Measurements from ENCODE around the gene REXO4.
"Not testable (repeated sequence)": the region's sequence is repeated elsewhere in the genome, so short reads cannot be mapped to it uniquely, and the experiment has no call there.

REXO4 gene

DNA sequence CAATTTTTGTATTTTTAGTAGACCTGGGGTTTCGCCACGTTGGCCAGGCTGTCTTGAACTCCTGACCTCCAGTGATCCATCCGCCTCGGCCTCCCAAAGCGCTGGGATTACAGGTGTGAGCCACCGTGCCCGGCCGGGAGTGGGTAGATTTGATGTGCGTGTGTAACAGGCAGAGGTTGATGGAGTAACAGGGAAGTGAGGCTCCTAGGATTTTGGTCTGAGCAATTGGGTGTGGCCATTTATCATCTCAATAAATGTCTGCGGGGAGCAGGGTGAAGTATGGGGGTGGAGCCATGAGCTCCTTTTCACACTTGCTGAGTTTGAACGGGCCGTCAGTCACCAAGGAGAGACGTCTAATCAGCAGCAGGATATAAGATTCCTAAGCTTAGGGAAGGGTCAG is 1.2 kb upstream of the REXO4 start:
- DNase-seq: no peak

DNA sequence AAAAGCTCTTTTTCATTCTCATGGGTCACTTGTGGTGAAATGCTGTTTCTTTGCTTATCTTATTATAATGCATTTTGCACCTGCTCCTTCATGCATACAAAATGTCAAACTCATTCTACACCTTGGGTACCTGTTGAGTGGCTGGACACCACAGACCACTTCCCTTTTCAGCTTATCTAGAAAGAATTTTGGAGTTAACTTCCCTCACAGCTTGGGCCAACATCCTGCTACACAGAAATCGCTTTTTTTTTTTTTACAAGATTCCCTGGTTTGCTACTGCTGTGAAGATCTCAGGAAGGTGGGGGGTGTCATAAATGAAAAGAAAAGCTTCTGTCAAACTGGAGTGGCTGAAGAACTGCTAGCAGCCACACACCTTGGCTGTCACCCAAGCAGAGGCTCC is 2.6 kb downstream of the REXO4 start:
- DNase-seq: no peak

- DNase-seq: no peak
Observed at GRCh38 chr9:133408042-133408441, 9.8 kb downstream of the REXO4 start.

DNA sequence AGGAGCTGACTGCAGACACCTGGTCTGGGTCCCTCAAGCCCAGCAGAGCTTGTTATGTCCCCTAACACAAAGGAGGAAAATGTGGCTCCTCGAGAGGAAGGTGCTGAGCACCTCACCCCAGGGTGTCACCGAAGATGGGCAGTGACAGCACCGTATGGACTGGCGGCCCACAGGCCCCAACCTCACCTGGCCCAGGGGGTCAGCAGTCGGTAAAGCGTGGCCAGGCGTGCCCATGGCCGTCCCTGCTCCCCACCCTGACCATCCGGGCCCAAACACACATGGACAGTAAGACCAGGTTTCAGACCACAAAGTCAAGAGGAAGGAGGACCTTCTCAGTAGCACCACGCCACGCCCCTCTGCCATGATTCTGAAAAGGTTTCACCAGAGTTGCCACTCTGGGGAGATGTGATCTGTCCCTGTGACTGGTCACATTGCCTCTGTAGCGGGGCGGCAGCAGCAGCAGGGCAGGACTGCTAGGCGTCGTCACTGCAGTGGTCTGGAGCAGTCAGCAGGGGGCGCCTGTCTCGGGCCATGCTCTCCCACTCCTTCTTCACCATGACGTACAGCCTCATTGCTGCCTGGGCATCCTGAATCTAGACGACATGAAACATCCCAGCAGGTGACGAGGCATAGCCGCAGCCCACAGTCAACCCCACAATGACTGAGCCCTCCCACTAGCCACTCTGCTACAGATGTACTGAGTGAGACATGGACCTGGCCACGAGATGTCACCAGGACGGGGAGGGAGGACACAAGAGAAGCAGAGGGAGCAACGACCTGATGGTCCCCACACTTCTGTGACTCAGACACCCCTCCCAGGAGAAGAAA is 11.1 kb downstream of the REXO4 start:
- peak; percentile 70 to 86 for DNase-seq

- DNase-seq: no peak
Observed at GRCh38 chr9:133405508-133406438, 12.0 kb downstream of the REXO4 start.

DNA sequence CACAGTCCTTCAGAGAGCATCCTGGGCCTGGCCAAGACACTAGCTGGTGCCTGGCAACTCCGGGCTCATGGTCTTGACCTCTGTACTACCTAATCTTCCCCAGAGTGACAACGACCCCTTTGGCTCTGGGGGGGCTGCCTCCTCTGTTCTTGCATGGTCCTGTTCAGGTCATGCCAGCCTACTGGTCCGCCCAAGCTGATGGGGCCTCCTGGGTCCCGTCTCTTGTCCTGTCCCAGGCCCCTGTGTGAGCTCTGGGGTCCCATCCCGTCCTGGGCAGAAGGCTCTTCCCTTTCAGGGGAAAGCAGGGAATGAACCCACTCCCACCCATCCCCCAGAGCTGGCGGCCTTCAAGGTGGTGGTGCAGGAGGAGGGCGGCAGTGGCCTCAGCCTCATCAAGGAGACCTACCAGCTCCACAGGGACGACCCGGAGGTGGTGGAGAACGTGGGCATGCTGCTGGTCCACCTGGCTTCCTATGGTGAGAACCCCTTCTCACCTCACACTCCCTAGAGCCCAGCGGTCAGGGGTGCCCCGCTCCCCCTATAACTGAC is 13.3 kb downstream of the REXO4 start:
- DNase-seq: no peak

DNA sequence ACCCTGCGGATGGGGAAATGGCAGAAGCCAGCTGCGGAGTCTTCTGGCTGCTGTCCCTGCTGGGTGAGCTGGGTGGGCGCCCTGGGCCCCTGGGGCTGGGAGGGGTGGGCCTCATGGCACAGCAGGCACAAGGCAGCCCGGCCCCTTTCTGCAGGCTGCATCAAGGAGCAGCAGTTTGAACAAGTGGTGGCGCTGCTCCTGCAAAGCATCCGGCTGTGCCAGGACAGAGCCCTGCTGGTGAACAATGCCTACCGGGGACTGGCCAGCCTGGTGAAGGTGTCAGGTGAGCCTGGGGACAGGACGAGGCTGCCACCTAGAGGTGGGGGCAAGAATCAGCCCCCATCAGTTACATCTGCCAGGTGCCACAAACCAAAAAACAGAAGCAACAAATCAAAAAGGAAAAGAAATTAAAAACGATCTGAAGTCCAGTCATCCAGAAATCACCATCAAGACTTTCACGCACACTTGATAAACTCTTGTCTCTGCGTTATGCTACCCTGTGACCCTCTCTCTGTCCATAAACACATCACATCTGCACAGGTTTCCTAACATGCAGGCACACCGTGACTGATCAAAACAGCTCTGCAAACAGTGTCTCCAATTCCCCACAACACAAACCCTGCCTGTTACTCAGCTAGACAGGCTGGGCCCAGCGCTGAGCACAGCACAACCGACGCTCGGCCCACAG is 13.9 kb downstream of the REXO4 start:
- DNase-seq: peak in 1 of 2 donors; percentile 11

DNA sequence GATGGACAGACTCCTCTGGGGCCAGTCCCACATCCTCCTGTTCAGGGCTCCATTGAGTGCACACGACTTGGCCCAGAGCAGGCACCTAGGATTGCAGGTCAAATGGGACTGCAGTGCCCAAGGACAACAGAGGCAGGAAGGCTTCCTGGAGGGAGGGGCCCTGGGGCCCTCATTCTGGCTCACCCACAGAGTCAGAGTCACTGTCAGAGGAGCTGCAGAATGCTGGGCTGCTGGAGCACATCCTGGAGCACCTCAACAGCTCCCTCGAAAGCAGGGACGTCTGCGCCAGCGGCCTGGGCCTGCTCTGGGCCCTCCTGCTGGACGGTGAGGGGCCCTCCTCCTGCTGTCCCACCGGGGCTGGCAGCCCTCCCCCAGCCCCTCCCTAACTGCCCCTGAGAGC is 15.1 kb downstream of the REXO4 start:
- DNase-seq: no peak

DNA sequence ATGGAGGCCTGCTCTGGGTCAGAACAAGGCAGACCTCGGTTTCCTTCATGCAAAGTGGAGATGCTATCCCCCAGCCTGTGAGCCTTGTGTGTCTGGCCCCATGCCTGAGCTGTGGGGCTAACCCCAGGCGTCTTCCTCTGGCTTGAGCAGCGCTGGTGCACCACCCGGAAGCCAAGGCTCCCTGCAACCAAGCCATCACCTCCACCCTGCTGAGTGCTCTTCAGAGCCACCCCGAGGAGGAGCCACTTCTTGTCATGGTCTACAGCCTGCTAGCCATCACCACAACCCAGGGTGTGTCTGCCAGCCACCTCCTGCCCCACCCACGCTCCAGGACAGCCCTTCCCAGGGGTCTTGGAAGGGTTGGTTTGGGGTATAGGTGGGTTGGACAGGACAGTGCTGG is 16.2 kb downstream of the REXO4 start:
- no peak for DNase-seq

GRCh38 chr9:133400292-133400691 is 17.5 kb downstream of the REXO4 start:
- DNase-seq: no peak

- no peak for DNase-seq
Observed at GRCh38 chr9:133397895-133398294, 19.9 kb downstream of the REXO4 start.

GRCh38 chr9:133397370-133397769 is 20.4 kb downstream of the REXO4 start:
- DNase-seq: no peak

GRCh38 chr9:133396952-133397351 is 20.9 kb downstream of the REXO4 start:
- no peak for DNase-seq

GRCh38 chr9:133394687-133395271 is 23.0 kb downstream of the REXO4 start:
- DNase-seq: no peak

DNA sequence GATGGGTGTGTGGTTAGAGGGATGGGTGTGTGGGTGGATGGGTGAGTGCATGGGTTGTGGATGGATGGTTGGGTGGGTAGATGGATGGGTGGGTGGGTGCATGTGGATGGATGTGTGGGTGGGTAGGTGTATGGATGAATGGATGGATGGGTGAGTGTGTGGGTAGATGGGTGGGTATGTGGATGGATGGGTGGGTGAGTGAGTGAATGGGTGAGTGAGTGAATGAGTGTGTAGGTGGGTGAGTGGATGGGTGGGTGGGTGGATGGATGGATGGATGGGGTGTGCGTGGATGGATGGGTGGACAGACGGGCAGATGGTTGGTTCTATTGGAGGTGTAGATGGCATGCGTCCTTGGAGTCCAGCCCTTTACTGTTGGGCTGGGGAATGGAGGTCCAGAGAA is 24.4 kb downstream of the REXO4 start:
- no peak for DNase-seq

DNA sequence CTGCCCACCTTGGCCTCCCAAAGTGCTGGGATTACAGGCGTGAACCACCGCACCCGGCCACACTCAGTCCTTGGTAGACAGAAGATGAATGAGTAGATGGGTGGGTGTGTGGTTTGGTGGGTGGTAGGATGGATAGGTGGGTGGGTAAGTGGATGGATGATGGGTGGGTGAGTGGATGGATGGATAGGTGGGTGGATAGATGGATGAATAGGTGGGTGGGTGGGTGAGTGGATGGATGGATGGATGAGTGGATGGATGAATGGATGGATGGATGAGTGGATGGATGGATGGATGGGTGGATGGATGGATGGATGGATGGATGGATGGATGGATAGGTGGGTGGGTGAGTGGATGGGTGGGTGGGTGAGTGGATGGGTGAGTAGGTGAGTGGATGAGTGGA is 25.5 kb downstream of the REXO4 start:
- not testable (repeated sequence) for DNase-seq

DNA sequence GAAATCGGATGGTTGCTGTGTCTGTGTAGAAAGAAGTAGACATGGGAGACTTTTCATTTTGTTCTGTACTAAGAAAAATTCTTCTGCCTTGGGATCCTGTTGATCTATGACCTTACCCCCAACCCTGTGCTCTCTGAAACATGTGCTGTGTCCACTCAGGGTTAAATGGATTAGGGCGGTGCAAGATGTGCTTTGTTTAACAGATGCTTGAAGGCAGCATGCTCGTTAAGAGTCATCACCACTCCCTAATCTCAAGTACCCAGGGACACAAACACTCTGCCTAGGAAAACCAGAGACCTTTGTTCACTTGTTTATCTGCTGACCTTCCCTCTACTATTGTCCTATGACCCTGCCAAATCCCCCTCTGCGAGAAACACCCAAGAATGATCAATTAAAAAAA is 26.4 kb downstream of the REXO4 start:
- DNase-seq: not testable (repeated sequence)

GRCh38 chr9:133390713-133391112 is 27.1 kb downstream of the REXO4 start:
- no peak for DNase-seq

DNA sequence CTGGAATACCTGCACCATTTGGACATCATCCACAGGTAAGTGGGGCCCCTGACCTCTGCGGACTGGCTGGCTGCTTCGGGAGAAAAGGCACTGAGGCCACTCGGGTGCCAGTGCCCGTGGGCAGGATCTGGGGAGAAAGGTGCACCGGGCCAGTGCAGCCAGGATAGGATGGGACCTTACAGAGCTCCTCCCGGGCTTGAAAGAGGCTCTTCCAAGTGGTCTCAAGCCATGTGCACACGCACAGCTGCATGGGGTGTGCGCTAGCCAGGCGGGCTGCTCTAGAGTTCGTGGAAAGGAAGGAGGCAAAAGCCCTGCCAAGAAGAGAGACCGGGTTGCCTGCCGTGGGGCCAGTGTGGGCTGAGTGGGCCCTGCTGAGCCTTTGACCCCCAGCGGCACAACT is 28.2 kb downstream of the REXO4 start:
- no peak for DNase-seq

DNA sequence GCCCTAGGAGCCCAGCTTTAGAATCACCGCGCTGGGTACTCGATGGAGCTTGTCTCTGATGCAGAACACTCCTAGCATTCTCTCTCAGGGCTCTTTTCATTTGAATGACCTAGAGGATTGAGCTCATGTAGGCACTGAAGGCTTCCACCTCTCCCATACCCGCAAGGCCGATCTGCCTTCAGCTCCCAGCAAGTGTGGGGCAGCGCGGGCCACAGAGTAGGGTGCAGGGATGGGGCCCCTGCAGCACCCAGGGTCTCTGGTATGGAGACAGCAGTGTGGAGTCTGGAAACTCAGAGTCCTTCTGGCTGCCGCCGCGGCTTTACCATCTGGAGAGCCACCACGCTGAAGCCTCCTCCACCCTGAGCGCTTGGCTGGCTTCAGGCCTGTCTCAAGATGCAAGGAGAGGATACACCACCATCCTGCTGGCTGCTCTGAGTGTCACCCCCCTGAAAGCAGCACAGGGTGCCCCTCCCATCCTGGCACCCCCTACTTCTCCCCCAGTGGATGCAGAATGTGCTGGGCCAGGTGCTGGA is 28.7 kb downstream of the REXO4 start:
- DNase-seq: no peak

GRCh38 chr9:133387680-133388079 is 30.1 kb downstream of the REXO4 start:
- DNase-seq: no peak

DNA sequence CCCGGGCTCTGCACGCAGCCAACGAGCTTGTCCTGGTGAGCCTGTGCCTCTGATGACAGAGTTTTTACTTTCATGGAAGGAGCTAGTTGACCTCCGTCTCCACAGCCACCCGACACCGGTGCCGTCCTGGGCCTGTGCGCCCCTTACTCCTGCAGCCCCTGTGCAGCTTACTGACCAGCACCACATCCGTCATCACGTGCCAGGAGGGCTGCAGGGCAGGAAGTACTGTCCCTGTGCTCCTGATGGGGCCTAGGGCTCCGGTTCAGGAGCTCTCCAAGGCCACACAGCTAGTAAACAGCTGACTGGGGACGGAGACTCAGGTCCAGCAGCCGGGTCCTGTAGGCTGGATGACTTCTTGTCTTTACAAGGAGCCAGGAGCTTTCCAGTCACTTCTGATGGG is 31.5 kb downstream of the REXO4 start:
- no peak for DNase-seq

Measured in inflammatory macrophage treated with lipopolysaccharide for 1 hour (primary cell).